Stomach (tissue), 4 donors: ENCODE results near the gene BCL2L2.

Source experiments
- CTCF ChIP-seq, 7 experiments: fragments of 450-650 bp in 4 of 7; fragments of 200-600 bp in 3 of 7; sonication (generic) in 3 of 7; IDR thresholded peaks; one replicate each; pipeline ENCODE4 v1.5.1; 2016 to 2019; ENCODE audit warnings: antibody characterized with exemption in 7 of 7, control low read depth in 2 of 7, mild to moderate bottlenecking in 1 of 7
- EP300 ChIP-seq: sonication (generic); formaldehyde crosslinking; IDR thresholded peaks from one replicate; pipeline ENCODE4 v1.6.1; 2017; ENCODE audit warnings: antibody characterized with exemption
- POLR2A ChIP-seq, 4 donors: fragments of 450-650 bp; IDR thresholded peaks; one replicate each; pipeline ENCODE4 v1.6.1; 2016; ENCODE audit warnings: antibody characterized with exemption in 4 of 4, control low read depth in 2 of 4, mild to moderate bottlenecking in 1 of 4, moderate library complexity in 1 of 4
- POLR2AphosphoS5 ChIP-seq, 3 donors: sonication (generic); formaldehyde crosslinking; IDR thresholded peaks; one replicate each; pipeline ENCODE4 v1.6.1; 2016; ENCODE audit warnings: antibody characterized with exemption in 3 of 3

- TF ChIP-seq CTCF (IDR thresholded peaks at IDR 0.05) (peak in 1 of 7 experiments; percentile 20), POLR2A (IDR thresholded peaks at IDR 0.05) (no peak), POLR2AphosphoS5 (IDR thresholded peaks at IDR 0.05) (peak in 1 of 3 donors; percentile 36), EP300 (no peak)
Observed at GRCh38 chr14:23299211-23299957, 7.2 kb upstream of the BCL2L2 start.
